ENCODE measurements around the gene LARGE2. TPM values are rescaled to one million over a fixed set of nuclear protein-coding genes. Genes with fewer than 3 reads are reported as not detected.
"Not testable (repeated sequence)": the region's sequence is repeated elsewhere in the genome, so short reads cannot be mapped to it uniquely, and the experiment has no call there.

LARGE2 gene
- total RNA-seq, 1 experiment from 2014 or later: 108 TPM

- Histone ChIP-seq H4K5ac (ENCODE audit: insufficient read length, low read depth, low read length) (no peak overlapping the region), H2BK120ac (ENCODE audit: low read depth, low read length, poor library complexity, severe bottlenecking) (no peak overlapping the region), H3K4me2 (ENCODE audit: insufficient read depth, insufficient read length, low read length) (no peak overlapping the region), H2AK5ac (ENCODE audit: insufficient read length, low read length) (no peak overlapping the region), H3K9ac (ENCODE audit: extremely low read depth, insufficient read length, low read length) (no peak overlapping the region), H3K27me3 (ENCODE audit: insufficient read depth, low read length) (no peaks in the 10 kb centered on the region; the same call in 1 of the 2 replicates), H2BK12ac (ENCODE audit: insufficient read length, low read depth, low read length) (no peak overlapping the region), H2BK5ac (ENCODE audit: insufficient read length, low read length) (no peak overlapping the region), H3K27ac (ENCODE audit: insufficient read length, low read depth, low read length) (no peak overlapping the region), H4K8ac (replicated peaks; ENCODE audit: insufficient read length, low read depth, low read length) (no peak overlapping the region), H3K79me2 (ENCODE audit: insufficient read depth, low read length) (no peaks in the 10 kb centered on the region), H3K14ac (ENCODE audit: insufficient read depth, low read length) (no peak overlapping the region), H3K56ac (ENCODE audit: insufficient read length, low read depth, low read length) (no peak overlapping the region), H3K4ac (ENCODE audit: low read depth, low read length) (no peak overlapping the region), H3K23ac (ENCODE audit: insufficient read length, low read depth, low read length) (no peak overlapping the region), H3K9me3 (ENCODE audit: control insufficient read depth, low read depth, low read length) (no peaks in the 10 kb centered on the region), H4K91ac (ENCODE audit: insufficient read length, low read depth, low read length) (no peak overlapping the region), H2AFZ (ENCODE audit: low read length) (no peak overlapping the region), H3K18ac (ENCODE audit: insufficient read length, low read depth, low read length) (no peak overlapping the region), H2BK15ac (ENCODE audit: low read depth, low read length) (no peak overlapping the region), H2BK20ac (ENCODE audit: low read depth, low read length, poor library complexity, severe bottlenecking) (no peak overlapping the region), H3K79me1 (ENCODE audit: insufficient read depth, low read depth, low read length, poor library complexity, severe bottlenecking) (no peaks in the 10 kb centered on the region), H3K4me1 (ENCODE audit: insufficient read depth, low read length) (no peaks in the 10 kb centered on the region), H3K23me2 (ENCODE audit: insufficient read length, low read depth, low read length, poor library complexity, severe bottlenecking) (peaks cover 7% of the 10 kb centered on the region), H3T11ph (ENCODE audit: low read length) (no peak overlapping the region), H4K20me1 (ENCODE audit: control insufficient read depth, insufficient read depth, insufficient read length) (no peaks in the 10 kb centered on the region)
- Mint-ChIP-seq H3K4me3 (no peak overlapping the region), H3K27me3 (ENCODE audit: low read depth) (peaks cover 6% of the 10 kb centered on the region), H3K27ac (no peak overlapping the region), H3K9me3 (no peaks in the 10 kb centered on the region), H3K4me1 (peaks cover 10 to 11% of the 10 kb centered on the region in 2 experiments), H3K36me3 (ENCODE audit: insufficient read depth in 1 of 3, low read depth in 3 of 3) (peaks cover 10 to 33% (median 19%) of the 10 kb centered on the region in 3 experiments)
- no peak for DNase-seq
- TF ChIP-seq, protein P1, sequence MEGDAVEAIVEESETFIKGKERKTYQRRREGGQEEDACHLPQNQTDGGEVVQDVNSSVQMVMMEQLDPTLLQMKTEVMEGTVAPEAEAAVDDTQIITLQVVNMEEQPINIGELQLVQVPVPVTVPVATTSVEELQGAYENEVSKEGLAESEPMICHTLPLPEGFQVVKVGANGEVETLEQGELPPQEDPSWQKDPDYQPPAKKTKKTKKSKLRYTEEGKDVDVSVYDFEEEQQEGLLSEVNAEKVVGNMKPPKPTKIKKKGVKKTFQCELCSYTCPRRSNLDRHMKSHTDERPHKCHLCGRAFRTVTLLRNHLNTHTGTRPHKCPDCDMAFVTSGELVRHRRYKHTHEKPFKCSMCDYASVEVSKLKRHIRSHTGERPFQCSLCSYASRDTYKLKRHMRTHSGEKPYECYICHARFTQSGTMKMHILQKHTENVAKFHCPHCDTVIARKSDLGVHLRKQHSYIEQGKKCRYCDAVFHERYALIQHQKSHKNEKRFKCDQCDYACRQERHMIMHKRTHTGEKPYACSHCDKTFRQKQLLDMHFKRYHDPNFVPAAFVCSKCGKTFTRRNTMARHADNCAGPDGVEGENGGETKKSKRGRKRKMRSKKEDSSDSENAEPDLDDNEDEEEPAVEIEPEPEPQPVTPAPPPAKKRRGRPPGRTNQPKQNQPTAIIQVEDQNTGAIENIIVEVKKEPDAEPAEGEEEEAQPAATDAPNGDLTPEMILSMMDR (conservative IDR thresholded peaks at IDR 0.05): no peak
- no CpG with 5 or more reads among the region's 19 CpGs for WGBS (ENCODE audit: extremely low coverage, insufficient read length, low lambda C conversion rate)
Measured at GRCh38 chr11:45905095-45905494, 17.4 kb upstream of the LARGE2 start.

DNA sequence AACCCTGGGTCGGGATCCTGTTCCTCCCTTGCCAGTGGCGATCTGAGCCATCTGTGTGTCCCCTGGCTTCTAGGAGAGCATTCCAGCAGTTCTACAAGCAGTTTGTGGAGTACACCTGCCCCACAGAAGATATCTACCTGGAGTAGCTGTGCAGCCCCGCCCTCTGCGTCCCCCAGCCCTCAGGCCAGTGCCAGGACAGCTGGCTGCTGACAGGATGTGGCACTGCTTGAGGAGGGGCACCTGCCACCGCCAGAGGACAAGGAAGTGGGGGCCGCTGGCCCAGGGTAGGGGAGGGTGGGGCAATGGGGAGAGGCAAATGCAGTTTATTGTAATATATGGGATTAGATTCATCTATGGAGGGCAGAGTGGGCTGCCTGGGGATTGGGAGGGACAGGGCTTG lies 16.9 kb upstream of the LARGE2 start:
- not testable (repeated sequence) for H3K4ac ChIP-seq (ENCODE audit: low read depth, low read length); H2AFZ ChIP-seq (ENCODE audit: low read length); H2BK15ac ChIP-seq (ENCODE audit: low read depth, low read length); H4K8ac ChIP-seq (replicated peaks; ENCODE audit: insufficient read length, low read depth, low read length); H3K56ac ChIP-seq (ENCODE audit: insufficient read length, low read depth, low read length); H2AK5ac ChIP-seq (ENCODE audit: insufficient read length, low read length); H3K4me3 Mint-ChIP-seq; H3K4me2 ChIP-seq (ENCODE audit: insufficient read depth, insufficient read length, low read length); H2BK12ac ChIP-seq (ENCODE audit: insufficient read length, low read depth, low read length); H3K18ac ChIP-seq (ENCODE audit: insufficient read length, low read depth, low read length); H3K79me1 ChIP-seq (ENCODE audit: insufficient read depth, low read depth, low read length, poor library complexity, severe bottlenecking); H3K27ac Mint-ChIP-seq; H3K4me1 Mint-ChIP-seq; H4K91ac ChIP-seq (ENCODE audit: insufficient read length, low read depth, low read length); H3T11ph ChIP-seq (ENCODE audit: low read length); H3K27me3 Mint-ChIP-seq (ENCODE audit: low read depth); H3K27me3 ChIP-seq (ENCODE audit: insufficient read depth, low read length); H3K4me1 ChIP-seq (ENCODE audit: insufficient read depth, low read length); H2BK120ac ChIP-seq (ENCODE audit: low read depth, low read length, poor library complexity, severe bottlenecking); H4K5ac ChIP-seq (ENCODE audit: insufficient read length, low read depth, low read length); H3K9ac ChIP-seq (ENCODE audit: extremely low read depth, insufficient read length, low read length); H2BK5ac ChIP-seq (ENCODE audit: insufficient read length, low read length); H2BK20ac ChIP-seq (ENCODE audit: low read depth, low read length, poor library complexity, severe bottlenecking); H3K14ac ChIP-seq (ENCODE audit: insufficient read depth, low read length); H3K27ac ChIP-seq (ENCODE audit: insufficient read length, low read depth, low read length); H3K9me3 ChIP-seq (ENCODE audit: control insufficient read depth, low read depth, low read length); H3K79me2 ChIP-seq (ENCODE audit: insufficient read depth, low read length); H3K9me3 Mint-ChIP-seq; H4K20me1 ChIP-seq (ENCODE audit: control insufficient read depth, insufficient read depth, insufficient read length); DNase-seq; H3K23ac ChIP-seq (ENCODE audit: insufficient read length, low read depth, low read length); H3K23me2 ChIP-seq (ENCODE audit: insufficient read length, low read depth, low read length, poor library complexity, severe bottlenecking)
- no CpG with 5 or more reads among the region's 6 CpGs for WGBS (ENCODE audit: extremely low coverage, insufficient read length, low lambda C conversion rate)
- peaks cover 10 to 34% (median 21%) of the 10 kb centered on the region in 3 experiments for H3K36me3 Mint-ChIP-seq (ENCODE audit: insufficient read depth in 1 of 3, low read depth in 3 of 3)
